Measurements from ENCODE around the gene SEMA4A. TPM values are rescaled to one million over a fixed set of nuclear protein-coding genes. Genes with fewer than 3 reads are reported as not detected.

Gene SEMA4A
- total and polyA plus RNA-seq, 9 of the 15 experiments (the other 6 are each of a cell fraction or from before 2014, with no cell fraction given), result 0.04 to 1.7 (median 0.45) TPM

DNA sequence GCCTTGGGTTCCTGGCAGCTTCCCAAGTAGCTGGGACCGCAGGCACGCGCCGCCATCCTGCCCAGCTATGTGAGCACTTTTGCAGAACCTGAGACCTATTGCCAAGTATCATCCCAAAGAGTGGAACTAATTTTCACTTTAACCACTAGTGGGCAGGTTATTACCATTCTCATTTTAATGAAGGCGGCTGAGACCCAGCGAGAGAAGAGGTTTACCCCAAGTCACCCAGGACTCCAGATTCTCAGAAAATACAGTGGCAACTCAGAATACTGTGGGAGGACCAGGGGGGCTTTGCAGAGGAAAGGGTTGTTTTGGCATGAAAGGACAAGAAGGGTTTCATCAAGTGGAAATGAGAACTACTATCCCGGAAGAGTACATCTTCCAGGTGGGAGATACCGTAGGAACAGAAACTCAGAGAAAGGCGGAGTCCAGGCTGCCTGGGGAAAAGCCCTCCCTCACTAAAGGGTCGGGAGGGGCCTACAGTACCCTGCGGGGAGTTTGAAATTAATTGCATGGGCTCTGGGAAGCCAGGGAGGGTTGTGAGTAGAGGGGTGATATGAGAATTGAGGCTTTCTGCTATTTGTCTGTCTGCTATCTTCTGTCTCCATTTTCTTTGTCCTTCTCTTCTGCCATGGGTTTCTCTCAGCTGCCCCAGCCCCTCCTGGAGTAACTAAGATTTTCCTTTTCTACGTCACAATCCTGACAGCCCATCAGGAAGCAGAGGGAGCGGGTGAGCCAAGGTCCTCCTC lies 7.2 kb upstream of the SEMA4A start (continued):
- TF ChIP-seq, protein P1, sequence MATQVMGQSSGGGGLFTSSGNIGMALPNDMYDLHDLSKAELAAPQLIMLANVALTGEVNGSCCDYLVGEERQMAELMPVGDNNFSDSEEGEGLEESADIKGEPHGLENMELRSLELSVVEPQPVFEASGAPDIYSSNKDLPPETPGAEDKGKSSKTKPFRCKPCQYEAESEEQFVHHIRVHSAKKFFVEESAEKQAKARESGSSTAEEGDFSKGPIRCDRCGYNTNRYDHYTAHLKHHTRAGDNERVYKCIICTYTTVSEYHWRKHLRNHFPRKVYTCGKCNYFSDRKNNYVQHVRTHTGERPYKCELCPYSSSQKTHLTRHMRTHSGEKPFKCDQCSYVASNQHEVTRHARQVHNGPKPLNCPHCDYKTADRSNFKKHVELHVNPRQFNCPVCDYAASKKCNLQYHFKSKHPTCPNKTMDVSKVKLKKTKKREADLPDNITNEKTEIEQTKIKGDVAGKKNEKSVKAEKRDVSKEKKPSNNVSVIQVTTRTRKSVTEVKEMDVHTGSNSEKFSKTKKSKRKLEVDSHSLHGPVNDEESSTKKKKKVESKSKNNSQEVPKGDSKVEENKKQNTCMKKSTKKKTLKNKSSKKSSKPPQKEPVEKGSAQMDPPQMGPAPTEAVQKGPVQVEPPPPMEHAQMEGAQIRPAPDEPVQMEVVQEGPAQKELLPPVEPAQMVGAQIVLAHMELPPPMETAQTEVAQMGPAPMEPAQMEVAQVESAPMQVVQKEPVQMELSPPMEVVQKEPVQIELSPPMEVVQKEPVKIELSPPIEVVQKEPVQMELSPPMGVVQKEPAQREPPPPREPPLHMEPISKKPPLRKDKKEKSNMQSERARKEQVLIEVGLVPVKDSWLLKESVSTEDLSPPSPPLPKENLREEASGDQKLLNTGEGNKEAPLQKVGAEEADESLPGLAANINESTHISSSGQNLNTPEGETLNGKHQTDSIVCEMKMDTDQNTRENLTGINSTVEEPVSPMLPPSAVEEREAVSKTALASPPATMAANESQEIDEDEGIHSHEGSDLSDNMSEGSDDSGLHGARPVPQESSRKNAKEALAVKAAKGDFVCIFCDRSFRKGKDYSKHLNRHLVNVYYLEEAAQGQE (IDR thresholded peaks at IDR 0.05; ENCODE audit: borderline replicate concordance), result peak; percentile 90
- TF ChIP-seq, protein P1 (CRISPR knock-in tag; IDR thresholded peaks at IDR 0.05; ENCODE audit: low read depth), result no peak
- TF ChIP-seq ATF3 (IDR thresholded peaks at IDR 0.05), result no peak
- peak; percentile 53; the same call in 1 of the 2 replicates for TF ChIP-seq ATF3 (CRISPR knock-in tag; conservative IDR thresholded peaks at IDR 0.05)
- TF ChIP-seq ZNF197 (CRISPR knock-in tag; IDR thresholded peaks at IDR 0.05; ENCODE audit: low read depth), result no peak
- 0 out of 4 replicates have a peak, but pooled peaks of 1 of the 2 experiments have one; percentile 70 for TF ChIP-seq ARNT (IDR thresholded peaks at IDR 0.05)
